T1000 (cell line): Measurements from ENCODE around the gene ZNF282.
"Not testable (repeated sequence)": the region's sequence is repeated elsewhere in the genome, so short reads cannot be mapped to it uniquely, and the experiment has no call there.

ENCODE experiments used
- DNase-seq: peaks from one replicate; lab custom pipeline; 2025; ENCODE audit warnings: mixed read lengths; lab: John Stamatoyannopoulos, UW

Gene ZNF282

DNA sequence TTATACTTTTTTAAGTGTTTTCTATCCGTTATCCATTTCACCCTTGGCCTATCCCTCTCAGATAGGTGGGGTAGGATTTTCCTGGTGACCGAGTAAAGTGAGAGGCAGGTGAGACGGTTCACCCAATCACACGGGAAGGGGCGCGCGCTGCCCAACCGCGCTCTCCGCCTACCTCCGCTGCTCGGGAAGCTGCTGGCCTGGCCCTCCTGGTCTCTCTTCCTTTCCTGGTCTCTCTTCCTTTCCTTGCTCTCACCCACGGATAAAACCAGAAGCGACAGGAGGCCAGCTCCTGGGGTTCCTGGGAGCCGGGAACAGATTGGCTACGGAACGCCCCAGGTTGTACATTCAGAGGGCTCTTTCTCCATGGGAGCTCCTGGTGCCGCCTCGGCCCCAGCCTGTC lies 29.8 kb downstream of the ZNF282 start:
- no peak for DNase-seq

DNA sequence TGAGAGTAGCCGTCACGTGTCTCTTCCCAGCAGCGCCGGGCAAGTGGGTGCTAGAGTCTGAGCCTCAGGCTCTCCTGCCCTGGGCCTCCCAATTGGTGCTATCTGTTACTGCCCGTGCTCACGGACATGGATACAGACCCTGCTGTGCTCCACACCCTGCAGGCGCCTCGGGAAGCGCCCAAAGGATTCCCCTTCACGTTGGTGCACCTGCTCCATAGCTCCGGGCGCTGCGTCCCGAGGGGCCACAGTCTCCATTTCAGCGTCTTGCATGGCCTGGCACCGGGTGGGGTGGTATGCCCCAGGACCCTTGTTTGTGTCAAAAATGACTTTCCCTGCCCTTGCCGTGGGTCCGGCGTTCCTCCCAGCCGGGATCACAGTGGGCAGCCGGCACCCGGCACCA lies 30.3 kb downstream of the ZNF282 start:
- DNase-seq, result no peak

DNA sequence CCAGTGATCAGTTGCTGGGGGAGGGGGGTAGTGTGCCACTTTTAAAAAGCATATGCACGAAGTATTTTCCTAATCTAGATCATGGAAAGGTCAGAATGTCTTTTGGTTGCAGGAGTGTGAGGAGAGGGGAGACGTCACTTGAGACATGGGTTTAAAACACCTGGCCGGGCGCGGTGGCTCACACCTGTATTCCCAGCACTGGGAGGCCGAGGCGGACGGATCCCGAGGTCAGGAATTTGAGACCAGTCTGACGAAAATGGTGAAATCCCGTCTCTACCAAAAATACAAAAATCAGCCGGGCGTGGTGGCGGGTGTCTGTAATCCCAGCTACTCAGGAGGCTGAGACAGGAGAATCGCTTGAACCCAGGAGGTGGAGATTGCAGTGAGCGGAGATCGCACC lies 31.0 kb downstream of the ZNF282 start:
- DNase-seq, result not testable (repeated sequence)

GRCh38 chr7:149226840-149227494 lies 31.6 kb downstream of the ZNF282 start:
- DNase-seq, result no peak

- no peak for DNase-seq
These were observed 33.6 kb downstream of the ZNF282 start for GRCh38 chr7:149228831-149229471.

- no peak for DNase-seq
These were observed 34.2 kb downstream of the ZNF282 start for GRCh38 chr7:149229526-149229925.

- no peak for DNase-seq
These were observed 37.0 kb downstream of the ZNF282 start for GRCh38 chr7:149232362-149232761.

- peak; percentile 74 for DNase-seq
These were observed 38.4 kb downstream of the ZNF282 start for GRCh38 chr7:149233655-149234204.

- no peak for DNase-seq
These were observed 42.2 kb downstream of the ZNF282 start for GRCh38 chr7:149237502-149237901.

GRCh38 chr7:149238051-149238450 lies 42.7 kb downstream of the ZNF282 start:
- no peak for DNase-seq

GRCh38 chr7:149239345-149240143 lies 44.2 kb downstream of the ZNF282 start, which contains the start of gene ZNF212:
Gene ZNF212 (plus strand): TSS chr7:149239651. CDS start chr7:149239779, 128 bp downstream.
- peak; percentile 58 for DNase-seq

DNA sequence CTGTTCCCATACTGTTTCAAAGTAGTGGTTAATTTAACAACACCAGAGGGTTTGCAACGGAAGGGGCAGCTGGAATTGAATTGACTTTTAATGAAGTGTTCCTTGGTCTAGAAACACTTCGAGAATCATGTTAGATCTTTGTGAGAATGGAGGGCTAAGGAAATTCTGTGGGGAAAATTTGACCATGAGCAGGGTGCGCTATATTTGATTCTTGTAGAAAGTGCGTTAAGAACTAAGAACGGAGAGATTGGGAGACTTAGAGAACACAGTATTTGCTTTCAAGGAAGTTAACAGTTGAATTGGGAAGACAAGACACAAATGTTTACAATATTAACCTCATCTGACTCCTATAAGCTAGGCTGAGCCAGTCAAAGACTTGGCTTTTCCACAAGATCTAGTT lies 45.3 kb downstream of the ZNF282 start:
- no peak for DNase-seq

GRCh38 chr7:149241696-149242095 lies 46.4 kb downstream of the ZNF282 start:
- no peak for DNase-seq

DNA sequence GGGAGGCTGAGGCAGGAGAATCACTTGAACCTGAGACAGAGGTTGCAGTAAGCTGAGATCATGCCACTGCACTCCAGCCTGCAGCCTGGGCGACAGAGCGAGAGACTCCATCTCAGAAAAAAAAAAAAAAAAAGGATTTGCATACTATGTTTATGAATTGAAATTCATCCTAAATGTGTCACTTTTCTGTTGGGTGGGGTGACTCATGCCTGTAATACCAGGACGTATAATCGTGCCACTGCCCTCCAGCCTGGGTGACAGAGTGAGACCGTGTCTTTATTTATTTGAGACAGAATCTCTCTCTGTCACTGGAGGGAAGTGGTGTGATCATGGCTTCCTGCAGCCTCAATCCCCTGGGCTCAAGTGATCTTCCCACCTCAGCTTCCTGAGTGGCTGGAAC lies 49.9 kb downstream of the ZNF282 start:
- DNase-seq, result no peak

DNA sequence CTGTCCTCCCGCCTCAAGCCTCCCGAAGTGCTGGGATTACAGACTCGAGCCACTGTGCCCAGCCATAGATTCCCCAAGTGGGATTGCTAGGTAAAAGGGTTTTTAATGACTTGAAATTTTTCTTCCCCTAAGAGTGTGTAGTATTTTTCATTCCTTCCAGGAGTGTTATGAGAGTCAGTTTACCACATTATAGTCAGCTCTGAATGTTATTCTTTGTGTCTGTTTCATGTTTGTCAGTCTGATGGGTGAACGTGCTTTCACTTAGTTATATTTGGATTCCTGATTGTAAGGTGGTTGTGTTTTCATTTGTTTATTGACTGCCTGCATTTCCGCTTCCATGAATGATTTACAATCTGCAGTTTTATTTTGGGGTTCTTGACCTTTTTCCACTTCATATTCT lies 50.4 kb downstream of the ZNF282 start:
- DNase-seq, result no peak

- DNase-seq, result no peak
These were observed 53.4 kb downstream of the ZNF282 start for GRCh38 chr7:149248777-149249176.

GRCh38 chr7:149250151-149250550 lies 54.8 kb downstream of the ZNF282 start:
- not testable (repeated sequence) for DNase-seq

DNA sequence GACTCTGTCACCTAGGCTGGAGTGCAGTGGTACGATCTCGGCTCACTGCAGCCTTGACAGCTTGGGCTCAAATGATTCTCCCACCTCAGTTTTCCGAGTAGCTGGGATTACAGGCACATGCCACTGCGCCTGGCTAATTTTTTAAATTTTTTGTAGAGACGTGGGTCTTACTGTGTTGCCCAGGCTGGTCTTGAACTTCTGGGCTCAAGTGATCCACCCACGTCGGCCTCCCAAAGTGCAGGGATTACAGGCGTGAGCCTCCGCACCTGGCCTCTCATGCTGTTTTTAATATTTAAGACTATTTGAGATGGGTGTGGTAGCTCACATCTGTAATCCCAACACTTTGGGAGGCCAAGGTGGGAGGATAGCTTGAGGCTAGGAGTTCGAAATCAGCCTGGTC lies 56.2 kb downstream of the ZNF282 start:
- not testable (repeated sequence) for DNase-seq

DNA sequence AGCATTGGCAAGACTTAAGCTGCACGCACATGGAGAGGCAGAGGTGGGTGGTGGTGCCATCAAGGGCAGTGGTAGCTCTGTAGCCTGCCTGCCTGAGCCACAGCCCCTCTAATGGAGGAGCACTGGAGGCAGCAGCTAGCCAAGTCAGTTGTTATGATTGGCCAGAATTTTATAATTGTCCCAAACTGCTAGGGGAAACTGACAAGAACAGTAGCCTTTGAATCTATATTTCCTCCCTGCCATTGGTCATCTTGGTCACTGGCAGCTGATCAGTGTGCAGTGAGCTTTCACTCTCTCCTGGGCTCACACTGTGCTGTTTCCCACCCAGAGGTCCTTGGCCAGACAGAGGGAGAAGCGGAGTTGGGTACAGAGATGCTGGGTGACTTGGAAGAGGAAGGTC lies 57.0 kb downstream of the ZNF282 start:
- DNase-seq, result no peak

GRCh38 chr7:149253665-149254064 lies 58.3 kb downstream of the ZNF282 start:
- no peak for DNase-seq

DNA sequence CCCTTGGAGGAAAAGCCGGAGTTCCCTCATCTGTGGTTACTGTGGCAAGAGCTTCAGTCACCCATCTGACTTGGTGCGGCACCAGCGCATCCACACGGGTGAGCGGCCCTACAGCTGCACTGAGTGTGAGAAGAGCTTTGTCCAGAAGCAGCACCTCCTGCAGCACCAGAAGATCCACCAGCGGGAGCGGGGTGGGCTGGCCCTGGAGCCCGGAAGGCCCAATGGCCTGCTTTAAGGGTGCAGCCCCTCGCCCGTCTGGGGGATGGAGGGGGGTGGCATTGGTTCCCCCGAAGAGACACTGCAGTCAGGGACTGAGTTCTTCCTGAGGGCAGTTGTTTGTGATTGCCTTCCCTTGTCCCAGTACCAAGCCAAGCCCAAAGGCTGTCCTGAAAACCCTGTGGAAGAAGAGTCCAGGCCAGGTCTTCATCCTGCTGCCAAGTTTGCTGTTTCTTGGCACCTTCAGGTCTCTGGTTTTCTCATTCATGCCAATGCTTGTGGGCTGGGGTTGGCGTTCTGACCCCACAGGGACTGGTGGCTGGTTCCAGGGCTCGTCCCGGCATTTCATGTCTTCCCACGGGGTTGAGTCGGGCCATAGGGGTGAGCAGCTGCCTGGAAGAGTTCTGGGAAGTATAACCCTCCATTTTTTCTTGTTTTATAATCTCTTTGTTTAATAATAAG lies 59.0 kb downstream of the ZNF282 start:
- DNase-seq, result no peak

DNA sequence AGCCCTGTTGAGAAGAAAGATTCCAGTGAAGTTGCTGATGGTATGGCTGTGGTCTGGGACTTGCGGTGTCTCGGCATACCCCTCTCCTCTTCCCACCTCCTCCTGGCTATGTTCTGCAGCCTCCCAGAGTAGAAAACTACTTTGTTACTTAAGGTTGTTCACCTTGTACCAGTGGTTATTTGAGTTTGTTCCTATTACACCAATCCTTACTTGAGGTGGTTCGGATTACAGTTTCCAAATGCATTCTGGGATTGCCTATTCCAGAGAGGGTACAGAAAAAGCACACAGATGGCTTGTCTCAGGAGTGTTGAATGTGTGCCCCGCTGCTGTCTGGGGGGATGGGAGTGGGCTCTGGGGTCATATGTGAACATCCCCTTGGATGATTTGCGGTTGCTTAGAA lies 59.8 kb downstream of the ZNF282 start:
- DNase-seq, result no peak
